NCI-H2081 treated with DMSO at 0.1 percent for 48 hours (cell line): ENCODE measurements around the gene NBPF1.
"Not testable (repeated sequence)": the region's sequence is repeated elsewhere in the genome, so short reads cannot be mapped to it uniquely, and the experiment has no call there.

Experiments
- DNase-seq: peaks from one replicate; lab custom pipeline; 2025; lab: John Stamatoyannopoulos, UW

NBPF1 gene

DNA sequence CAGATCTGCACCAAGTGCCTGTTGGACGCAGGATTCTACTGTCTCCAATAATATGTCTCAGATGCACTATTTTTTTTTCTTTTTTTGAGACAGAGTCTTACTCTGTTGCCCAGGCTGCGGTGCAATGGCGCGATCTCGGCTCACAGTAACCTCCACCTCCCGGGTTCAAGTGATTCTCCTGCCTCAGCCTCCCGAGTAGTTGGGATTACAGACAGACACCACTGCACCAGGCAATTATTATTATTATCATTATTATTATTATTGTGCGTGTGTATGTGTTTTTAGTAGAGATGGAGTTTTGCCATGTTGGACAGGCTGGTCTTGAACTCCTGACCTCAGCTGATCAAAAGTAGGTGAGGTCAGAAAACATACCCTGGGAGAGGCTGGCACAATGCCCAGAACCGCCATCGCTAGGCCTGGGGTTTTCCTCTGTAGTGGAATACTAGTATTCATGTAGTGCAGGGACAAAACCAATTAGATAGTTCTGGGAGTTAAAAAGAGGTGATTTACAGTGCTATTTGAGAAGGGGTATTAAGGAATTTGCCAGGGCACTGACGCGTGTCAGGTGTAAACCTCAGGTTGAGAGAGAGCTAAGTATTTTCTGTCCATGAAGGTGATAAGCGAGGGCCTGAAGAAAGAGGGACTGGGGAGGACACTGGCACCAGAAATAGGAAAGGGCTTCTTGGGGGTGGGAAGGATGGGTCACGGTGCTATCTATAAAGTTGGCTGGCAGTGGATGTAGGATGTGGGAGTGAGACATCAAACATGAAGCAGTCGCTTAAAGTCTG is 100.5 kb downstream of the NBPF1 start:
- not testable (repeated sequence) for DNase-seq
